ENCODE results near the gene STAT5B. TPM values are rescaled to one million over a fixed set of nuclear protein-coding genes. Genes with fewer than 3 reads are reported as not detected.

STAT5B gene
- total RNA-seq, 1 experiment from 2014 or later = 42.9 TPM

GRCh38 chr17:42202696-42203095 is 73.5 kb downstream of the STAT5B start:
- Histone ChIP-seq H2BK120ac (ENCODE audit: low read depth, low read length, poor library complexity, severe bottlenecking) (no peak overlapping the region), H2AK5ac (ENCODE audit: insufficient read length, low read length) (no peak overlapping the region), H3K14ac (ENCODE audit: insufficient read depth, low read length) (no peak overlapping the region), H3K23me2 (ENCODE audit: insufficient read length, low read depth, low read length, poor library complexity, severe bottlenecking) (no peaks in the 10 kb centered on the region), H3K4me1 (ENCODE audit: insufficient read depth, low read length) (no peaks in the 10 kb centered on the region), H3K9me3 (ENCODE audit: control insufficient read depth, low read depth, low read length) (no peaks in the 10 kb centered on the region), H3K4me2 (ENCODE audit: insufficient read depth, insufficient read length, low read length) (no peak overlapping the region), H2AFZ (ENCODE audit: low read length) (no peak overlapping the region), H4K91ac (ENCODE audit: insufficient read length, low read depth, low read length) (no peak overlapping the region), H4K20me1 (ENCODE audit: control insufficient read depth, insufficient read depth, insufficient read length) (no peaks in the 10 kb centered on the region), H3K79me2 (ENCODE audit: insufficient read depth, low read length) (no peaks in the 10 kb centered on the region), H3K79me1 (ENCODE audit: insufficient read depth, low read depth, low read length, poor library complexity, severe bottlenecking) (no peaks in the 10 kb centered on the region), H3K9ac (ENCODE audit: extremely low read depth, insufficient read length, low read length) (no peak overlapping the region), H3K23ac (ENCODE audit: insufficient read length, low read depth, low read length) (no peak overlapping the region), H3K4ac (ENCODE audit: low read depth, low read length) (no peak overlapping the region), H2BK15ac (ENCODE audit: low read depth, low read length) (no peak overlapping the region), H2BK20ac (ENCODE audit: low read depth, low read length, poor library complexity, severe bottlenecking) (no peak overlapping the region), H2BK12ac (ENCODE audit: insufficient read length, low read depth, low read length) (no peak overlapping the region), H3K56ac (ENCODE audit: insufficient read length, low read depth, low read length) (no peak overlapping the region), H3K27ac (ENCODE audit: insufficient read length, low read depth, low read length) (no peak overlapping the region), H2BK5ac (ENCODE audit: insufficient read length, low read length) (no peak overlapping the region), H4K8ac (replicated peaks; ENCODE audit: insufficient read length, low read depth, low read length) (no peak overlapping the region), H3K18ac (ENCODE audit: insufficient read length, low read depth, low read length) (no peak overlapping the region), H3K27me3 (ENCODE audit: insufficient read depth, low read length) (no peaks in the 10 kb centered on the region), H3T11ph (ENCODE audit: low read length) (no peak overlapping the region), H4K5ac (ENCODE audit: insufficient read length, low read depth, low read length) (no peak overlapping the region)
- TF ChIP-seq CTCF (conservative IDR thresholded peaks at IDR 0.05) = no peak
- no CpG with 5 or more reads among the region's 5 CpGs for WGBS (ENCODE audit: extremely low coverage, insufficient read length, low lambda C conversion rate)
- Mint-ChIP-seq H3K4me1 (peaks cover 0 to 3% of the 10 kb centered on the region in 2 experiments; a peak in 2 of 4 replicates), H3K27me3 (ENCODE audit: low read depth) (no peaks in the 10 kb centered on the region), H3K36me3 (ENCODE audit: insufficient read depth in 1 of 3, low read depth in 3 of 3) (peaks cover 12 to 52% (median 51%) of the 10 kb centered on the region in 3 experiments; a peak in 6 of 7 replicates), H3K4me3 (no peak overlapping the region), H3K9me3 (no peaks in the 10 kb centered on the region), H3K27ac (no peak overlapping the region)
- no peak for DNase-seq

Measured in H9 (cell line).